ENCODE data around the gene NDUFAF7. TPM values are rescaled to one million over a fixed set of nuclear protein-coding genes. Genes with fewer than 3 reads are reported as not detected.
"Not testable (repeated sequence)": the region's sequence is repeated elsewhere in the genome, so short reads cannot be mapped to it uniquely, and the experiment has no call there.

The NDUFAF7 gene
- total RNA-seq, 2 donors from 2014 or later = 10.1 to 16.2 TPM

DNA sequence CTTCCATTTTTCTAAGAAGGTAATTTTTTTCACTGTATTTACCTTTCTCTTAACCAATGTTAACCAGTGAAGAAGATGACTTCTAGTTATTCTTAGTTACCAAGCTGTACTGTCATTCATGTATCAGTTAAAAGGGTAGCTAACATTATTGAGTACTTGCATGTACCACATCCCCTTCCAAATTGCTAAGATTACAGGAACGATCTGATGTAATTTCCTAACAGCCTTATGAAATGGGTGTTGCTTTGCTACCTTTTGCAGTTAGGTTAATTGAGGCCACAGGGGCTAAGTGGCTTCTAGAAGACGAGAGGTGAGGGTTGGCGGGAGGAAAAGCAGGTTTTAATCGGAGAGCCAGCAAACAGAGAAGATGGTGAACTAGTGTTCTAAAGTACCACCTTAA lies 41.2 kb upstream of the NDUFAF7 start:
- H3K36me3 ChIP-seq = no peaks in the 10 kb centered on the region
- no peak overlapping the region for H3K4me3 ChIP-seq
- H3K27me3 ChIP-seq = no peaks in the 10 kb centered on the region
- no peak for DNase-seq (ENCODE audit: low spot score)
- no peaks in the 10 kb centered on the region for H3K9me3 ChIP-seq
- no peak overlapping the region for H3K27ac ChIP-seq
- TF ChIP-seq, protein P1, sequence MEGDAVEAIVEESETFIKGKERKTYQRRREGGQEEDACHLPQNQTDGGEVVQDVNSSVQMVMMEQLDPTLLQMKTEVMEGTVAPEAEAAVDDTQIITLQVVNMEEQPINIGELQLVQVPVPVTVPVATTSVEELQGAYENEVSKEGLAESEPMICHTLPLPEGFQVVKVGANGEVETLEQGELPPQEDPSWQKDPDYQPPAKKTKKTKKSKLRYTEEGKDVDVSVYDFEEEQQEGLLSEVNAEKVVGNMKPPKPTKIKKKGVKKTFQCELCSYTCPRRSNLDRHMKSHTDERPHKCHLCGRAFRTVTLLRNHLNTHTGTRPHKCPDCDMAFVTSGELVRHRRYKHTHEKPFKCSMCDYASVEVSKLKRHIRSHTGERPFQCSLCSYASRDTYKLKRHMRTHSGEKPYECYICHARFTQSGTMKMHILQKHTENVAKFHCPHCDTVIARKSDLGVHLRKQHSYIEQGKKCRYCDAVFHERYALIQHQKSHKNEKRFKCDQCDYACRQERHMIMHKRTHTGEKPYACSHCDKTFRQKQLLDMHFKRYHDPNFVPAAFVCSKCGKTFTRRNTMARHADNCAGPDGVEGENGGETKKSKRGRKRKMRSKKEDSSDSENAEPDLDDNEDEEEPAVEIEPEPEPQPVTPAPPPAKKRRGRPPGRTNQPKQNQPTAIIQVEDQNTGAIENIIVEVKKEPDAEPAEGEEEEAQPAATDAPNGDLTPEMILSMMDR (IDR thresholded peaks at IDR 0.05) = no peak
- no peaks in the 10 kb centered on the region for H3K4me1 ChIP-seq

DNA sequence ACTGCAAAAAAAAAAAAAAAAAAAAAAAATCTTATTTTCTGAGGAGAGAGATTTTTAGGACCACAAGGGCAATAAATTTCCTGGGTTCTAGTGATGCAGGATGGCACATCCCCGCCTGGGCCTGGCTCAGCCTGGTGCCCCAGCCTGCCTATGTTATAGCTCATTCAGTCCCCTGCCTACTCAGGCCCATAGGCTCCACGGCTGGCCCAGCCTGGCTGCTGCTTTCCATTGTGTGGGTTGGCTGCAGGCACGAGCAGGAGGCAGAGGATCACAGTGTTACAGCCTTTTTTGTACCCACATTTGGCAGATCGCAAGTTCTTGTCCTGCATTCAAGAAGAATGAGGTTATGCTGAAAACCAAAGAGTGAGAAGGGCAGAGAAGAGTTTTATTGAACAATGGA lies 40.2 kb upstream of the NDUFAF7 start:
- TF ChIP-seq, protein P1 (IDR thresholded peaks at IDR 0.05) = no peak
- Histone ChIP-seq H3K27ac (no peak overlapping the region), H3K4me3 (no peak overlapping the region), H3K4me1 (no peaks in the 10 kb centered on the region), H3K36me3 (no peaks in the 10 kb centered on the region), H3K9me3 (no peaks in the 10 kb centered on the region), H3K27me3 (no peaks in the 10 kb centered on the region)
- no peak for DNase-seq (ENCODE audit: low spot score)

DNA sequence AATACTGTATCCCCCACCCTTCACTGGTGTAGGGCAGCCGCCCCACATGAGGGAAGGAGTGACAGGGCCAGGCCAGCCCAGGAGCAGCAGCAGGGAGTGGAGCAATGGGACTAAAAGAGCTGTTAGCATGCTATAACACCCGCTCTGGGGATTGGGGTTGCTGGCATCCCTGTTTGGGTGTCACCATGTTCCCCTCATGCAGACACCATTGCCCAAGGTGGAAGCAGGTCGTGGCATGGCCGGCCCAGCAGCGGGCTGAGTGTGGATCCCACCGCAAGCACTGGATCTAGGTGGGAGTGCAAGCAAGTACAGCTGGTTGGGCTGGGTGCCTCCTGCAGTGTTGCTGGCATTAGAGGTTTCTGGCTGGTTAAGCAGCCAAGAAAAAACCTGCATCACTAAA lies 39.7 kb upstream of the NDUFAF7 start:
- Histone ChIP-seq H3K4me3 (no peak overlapping the region), H3K4me1 (no peaks in the 10 kb centered on the region), H3K36me3 (no peaks in the 10 kb centered on the region), H3K9me3 (no peaks in the 10 kb centered on the region), H3K27me3 (no peaks in the 10 kb centered on the region), H3K27ac (no peak overlapping the region)
- DNase-seq (ENCODE audit: low spot score) = no peak
- TF ChIP-seq, protein P1 (IDR thresholded peaks at IDR 0.05) = no peak

GRCh38 chr2:37192551-37192950 lies 38.9 kb upstream of the NDUFAF7 start:
- TF ChIP-seq, protein P1 (IDR thresholded peaks at IDR 0.05) = no peak
- Histone ChIP-seq H3K4me3 (no peak overlapping the region), H3K27me3 (no peaks in the 10 kb centered on the region), H3K36me3 (no peaks in the 10 kb centered on the region), H3K27ac (no peak overlapping the region), H3K4me1 (peaks cover 0 to 6% of the 10 kb centered on the region in 2 donors), H3K9me3 (no peaks in the 10 kb centered on the region)
- no peak for DNase-seq (ENCODE audit: low spot score)

DNA sequence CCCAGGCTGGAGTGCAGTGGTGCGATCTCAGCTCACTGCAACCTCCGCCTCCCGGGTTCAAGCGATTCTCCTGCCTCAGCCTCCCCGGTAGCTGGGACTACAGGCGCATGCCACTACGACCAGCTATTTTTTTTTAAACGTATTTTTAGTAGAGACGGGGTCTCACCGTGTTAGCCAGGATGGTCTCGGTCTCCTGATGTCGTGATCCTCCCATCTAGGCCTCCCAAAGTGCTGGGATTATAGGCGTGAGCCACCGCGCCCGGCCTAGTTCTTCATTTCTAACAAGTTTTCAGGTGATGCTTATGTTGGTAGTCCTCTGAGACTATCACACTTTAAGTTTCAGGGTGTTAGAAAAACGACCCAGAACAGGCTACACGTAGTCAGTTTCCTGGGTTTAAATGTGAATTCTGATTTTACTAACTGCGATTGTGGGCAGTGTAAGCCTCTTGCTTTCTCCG lies 35.6 kb upstream of the NDUFAF7 start:
- H3K4me3 ChIP-seq = peak overlapping the region; percentile 81 to 84
- not testable (repeated sequence) for H3K36me3 ChIP-seq; H3K9me3 ChIP-seq; H3K27me3 ChIP-seq; DNase-seq (ENCODE audit: low spot score)
- H3K27ac ChIP-seq = peak overlapping the region; percentile 88 to 91
- H3K4me1 ChIP-seq = peaks cover 0 to 12% of the 10 kb centered on the region in 2 donors

DNA sequence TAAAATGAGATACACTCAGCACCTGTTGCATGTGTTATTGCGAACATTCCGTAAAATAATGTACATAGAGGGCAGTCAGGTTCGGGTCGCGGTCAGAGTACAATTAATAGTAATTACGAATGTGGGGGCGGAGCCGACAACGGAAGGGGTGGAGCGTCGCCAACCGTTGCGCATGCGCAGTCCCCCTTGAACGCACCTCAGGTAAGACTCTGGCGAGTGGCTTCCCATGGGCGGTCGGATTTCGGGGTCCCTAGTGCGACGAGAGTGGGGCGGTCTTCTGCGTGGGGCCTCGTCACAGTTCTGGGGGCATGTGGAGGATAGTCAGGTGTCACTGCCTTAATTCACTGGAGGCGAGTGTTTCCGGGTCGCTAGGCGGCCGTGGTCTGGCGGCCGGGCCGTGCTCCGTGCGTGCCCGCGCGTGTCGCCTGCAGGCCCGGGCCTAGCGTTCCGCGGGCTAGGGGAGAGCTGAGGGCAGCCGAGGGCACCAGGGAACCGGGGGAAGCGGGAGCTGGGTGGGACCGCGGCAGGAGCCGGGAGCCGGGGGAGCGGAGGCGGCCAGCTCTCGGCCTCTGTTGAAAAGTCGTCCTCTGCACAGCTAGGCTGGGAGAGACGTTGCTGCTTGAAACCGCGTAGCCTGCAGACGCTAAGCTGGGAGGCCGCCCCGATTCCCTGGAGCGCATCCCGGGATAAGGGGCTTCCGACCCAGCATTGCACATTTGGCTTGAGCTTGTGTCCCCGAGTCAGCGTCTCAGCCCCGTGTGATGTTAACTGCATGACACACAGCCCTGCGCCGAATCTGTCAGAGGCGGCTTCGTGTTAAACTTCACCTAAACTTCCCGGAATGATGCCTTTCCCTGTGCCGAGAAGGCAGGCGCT lies 34.9 kb upstream of the NDUFAF7 start, which contains the start of gene CEBPZOS:
CEBPZOS (plus strand) TSS at position 177 of the 876 bp plus-strand sequence. CDS start 3,209 bp downstream, outside the sequence.
- Histone ChIP-seq H3K4me3 (peak within 1 kb of the TSS; percentile 81 to 84), H3K27me3 (no peaks in the 10 kb centered on the region)

More for the DNA sequence above, 34.9 kb upstream of the NDUFAF7 start, which contains the start of gene CEBPZOS:
- Histone ChIP-seq H3K4me1 (peaks cover 0 to 12% of the 10 kb centered on the region in 2 donors), H3K27ac (peak within 1 kb of the TSS; percentile 88 to 91), H3K36me3 (peaks cover 12% of the 10 kb centered on the region), H3K9me3 (no peaks in the 10 kb centered on the region)
- TF ChIP-seq, protein P1 (IDR thresholded peaks at IDR 0.05) = no peak
- peak; percentile 87 for DNase-seq (ENCODE audit: low spot score)
